SU-DHL-6 (cell line): ENCODE measurements around the gene SNPH.

Experiments
- CTCF ChIP-seq: fragments of 200-600 bp; sonication (generic); IDR thresholded peaks from one replicate; pipeline ENCODE4 v1.5.1; 2017; ENCODE audit warnings: antibody characterized with exemption, mild to moderate bottlenecking, low read length, moderate library complexity; ENCODE audit not compliant: insufficient read depth, poor library complexity, severe bottlenecking
- EZH2phosphoT487 ChIP-seq: fragments of 200-600 bp; sonication (generic), shearing (Covaris generic); conservative IDR thresholded peaks from 2 replicates; pipeline ENCODE4 v1.6.1; 2018; ENCODE audit warnings: mild to moderate bottlenecking, antibody characterized with exemption, low read length, moderate library complexity, mixed read lengths

GRCh38 chr20:1297486-1297885, 31.4 kb downstream of the SNPH start:
- TF ChIP-seq CTCF (no peak), EZH2phosphoT487 (no peak)
